Colonic mucosa (tissue), 4 donors: ENCODE results near the gene ZCCHC12. TPM values are rescaled to one million over a fixed set of nuclear protein-coding genes. Genes with fewer than 3 reads are reported as not detected.
"Not testable (repeated sequence)": the region's sequence is repeated elsewhere in the genome, so short reads cannot be mapped to it uniquely, and the experiment has no call there.

Experiments used
- DNase-seq: peaks from one replicate; pipeline ENCODE4 v3.0.0-alpha.2; 2020
- H3K27ac ChIP-seq: fragments of 200-600 bp; one replicate; pipeline ENCODE4 v1.8.0; 2021
- H3K27me3 ChIP-seq: fragments of 200-600 bp; one replicate; pipeline ENCODE4 v1.8.0; 2021
- H3K36me3 ChIP-seq: fragments of 200-600 bp; one replicate; pipeline ENCODE4 v1.8.0; 2021
- H3K4me1 ChIP-seq: fragments of 200-600 bp; one replicate; pipeline ENCODE4 v1.8.0; 2021; ENCODE audit warnings: mild to moderate bottlenecking
- H3K4me3 ChIP-seq: fragments of 200-600 bp; one replicate; pipeline ENCODE4 v1.8.0; 2021
- H3K9ac ChIP-seq, 2 donors: one replicate each; pipeline ENCODE4 v1.7.0; 2013; ENCODE audit warnings: control low read depth in 2 of 2, low read depth in 2 of 2, low read length in 2 of 2
- H3K9me3 ChIP-seq: fragments of 200-600 bp; one replicate; pipeline ENCODE4 v1.8.0; 2021
- intact Hi-C: fragments of 100-400 bp; cut with DNase I; formaldehyde crosslinking; loops from one replicate; pipeline ENCODE4 v1.14.1; 2022
- total RNA-seq, 2 donors: library from RNA; stranded (reverse); fragmentation: NEBNext Ultra II Directional in 1 of 2; extraction: Animal tissue kit (Norgen Biotek cat#: 25700) in 1 of 2; gene quantifications; one replicate each; pipeline ENCODE4 v1.2.1, GENCODE V29; 2021
- TF ChIP-seq, protein P1 (sequence below): fragments of 200-600 bp; IDR thresholded peaks from one replicate; pipeline ENCODE4 v1.8.0; 2022; ENCODE audit warnings: antibody characterized with exemption, mild to moderate bottlenecking
- donor health status: healthy.
- donor health status: DM: no; HTN: no; CAD: no.
- donor health status: DM: no; HTN: no; CAD: no.

The ZCCHC12 gene
- total RNA-seq, 2 donors from 2014 or later = 0.37 TPM; not detected in 1

DNA sequence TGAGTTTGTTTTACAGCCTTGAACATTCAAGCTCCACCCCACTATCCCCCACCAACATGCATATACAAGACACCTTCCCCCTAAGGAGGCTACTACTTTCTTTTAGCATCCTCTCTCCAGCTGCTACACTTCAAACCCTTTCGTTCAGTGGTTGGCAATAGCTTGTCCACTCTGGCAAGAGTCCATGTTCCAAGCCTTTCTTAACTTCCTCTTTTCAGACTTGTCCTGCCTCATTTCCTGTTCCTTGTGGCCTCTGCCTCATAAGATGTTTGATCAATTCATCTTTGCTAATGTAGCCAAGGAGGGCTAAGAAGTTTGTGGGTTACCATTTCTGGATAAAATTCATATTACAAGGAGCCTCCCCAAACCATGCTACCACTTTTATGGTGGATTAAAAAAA, 20.8 kb upstream of the ZCCHC12 start:
- intact Hi-C loops = no loop called here
- Histone ChIP-seq H3K9ac (no peak overlapping the region), H3K27me3 (no peaks in the 10 kb centered on the region), H3K4me3 (no peak overlapping the region), H3K9me3 (no peaks in the 10 kb centered on the region), H3K36me3 (no peaks in the 10 kb centered on the region), H3K4me1 (no peaks in the 10 kb centered on the region), H3K27ac (no peak overlapping the region)
- no peak for DNase-seq
- TF ChIP-seq, protein P1, sequence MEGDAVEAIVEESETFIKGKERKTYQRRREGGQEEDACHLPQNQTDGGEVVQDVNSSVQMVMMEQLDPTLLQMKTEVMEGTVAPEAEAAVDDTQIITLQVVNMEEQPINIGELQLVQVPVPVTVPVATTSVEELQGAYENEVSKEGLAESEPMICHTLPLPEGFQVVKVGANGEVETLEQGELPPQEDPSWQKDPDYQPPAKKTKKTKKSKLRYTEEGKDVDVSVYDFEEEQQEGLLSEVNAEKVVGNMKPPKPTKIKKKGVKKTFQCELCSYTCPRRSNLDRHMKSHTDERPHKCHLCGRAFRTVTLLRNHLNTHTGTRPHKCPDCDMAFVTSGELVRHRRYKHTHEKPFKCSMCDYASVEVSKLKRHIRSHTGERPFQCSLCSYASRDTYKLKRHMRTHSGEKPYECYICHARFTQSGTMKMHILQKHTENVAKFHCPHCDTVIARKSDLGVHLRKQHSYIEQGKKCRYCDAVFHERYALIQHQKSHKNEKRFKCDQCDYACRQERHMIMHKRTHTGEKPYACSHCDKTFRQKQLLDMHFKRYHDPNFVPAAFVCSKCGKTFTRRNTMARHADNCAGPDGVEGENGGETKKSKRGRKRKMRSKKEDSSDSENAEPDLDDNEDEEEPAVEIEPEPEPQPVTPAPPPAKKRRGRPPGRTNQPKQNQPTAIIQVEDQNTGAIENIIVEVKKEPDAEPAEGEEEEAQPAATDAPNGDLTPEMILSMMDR = no peak

DNA sequence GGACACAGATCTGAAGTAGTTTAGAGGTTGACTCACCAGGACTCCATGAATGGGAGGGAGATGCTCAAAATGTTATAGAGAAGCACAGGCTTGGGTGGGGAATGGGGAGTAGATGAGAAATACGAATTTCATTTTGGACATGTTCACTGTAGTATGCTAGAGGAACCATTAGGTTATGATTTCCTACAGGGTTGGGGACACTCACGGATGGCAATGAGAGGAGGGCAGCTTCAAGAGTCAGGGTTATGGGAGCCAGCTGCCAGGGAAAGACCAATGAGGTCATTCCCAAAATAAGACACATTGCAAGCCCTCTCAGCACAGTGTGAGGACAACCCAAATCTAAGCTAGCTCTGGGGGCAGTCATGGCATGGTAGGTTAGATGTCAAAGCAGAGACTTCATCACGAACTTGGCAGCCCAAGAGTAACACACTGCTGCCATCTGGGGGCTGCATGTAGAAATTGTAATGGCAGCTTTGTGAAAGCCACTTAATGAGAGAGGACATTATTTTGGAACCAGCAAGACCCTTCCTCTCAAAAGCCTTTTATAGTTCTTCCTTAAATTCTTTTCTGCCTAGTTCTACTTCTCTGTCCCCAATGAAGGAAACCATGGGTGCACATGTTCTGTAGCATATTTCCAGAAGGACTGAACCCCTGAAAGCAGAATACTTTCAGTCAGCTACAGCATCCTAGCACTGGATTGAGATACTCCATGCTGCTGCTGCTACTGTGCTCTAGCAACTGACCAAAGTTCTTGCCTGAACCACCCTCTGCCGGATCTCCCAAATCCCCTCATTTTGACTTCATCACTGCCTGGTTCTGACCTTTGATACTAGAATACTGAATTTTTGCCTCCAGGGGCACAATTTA, 16.2 kb upstream of the ZCCHC12 start:
- Histone ChIP-seq H3K9ac (no peak overlapping the region), H3K36me3 (no peaks in the 10 kb centered on the region), H3K27ac (no peak overlapping the region), H3K4me1 (no peaks in the 10 kb centered on the region), H3K9me3 (no peaks in the 10 kb centered on the region), H3K4me3 (no peak overlapping the region), H3K27me3 (no peaks in the 10 kb centered on the region)
- DNase-seq = peak; percentile 30
- intact Hi-C loops = loop anchor here (5.0 kb wide), 1 partner anchor 170 kb away; no protein-coding TSS in a partner anchor
- TF ChIP-seq, protein P1 = peak; percentile 59

DNA sequence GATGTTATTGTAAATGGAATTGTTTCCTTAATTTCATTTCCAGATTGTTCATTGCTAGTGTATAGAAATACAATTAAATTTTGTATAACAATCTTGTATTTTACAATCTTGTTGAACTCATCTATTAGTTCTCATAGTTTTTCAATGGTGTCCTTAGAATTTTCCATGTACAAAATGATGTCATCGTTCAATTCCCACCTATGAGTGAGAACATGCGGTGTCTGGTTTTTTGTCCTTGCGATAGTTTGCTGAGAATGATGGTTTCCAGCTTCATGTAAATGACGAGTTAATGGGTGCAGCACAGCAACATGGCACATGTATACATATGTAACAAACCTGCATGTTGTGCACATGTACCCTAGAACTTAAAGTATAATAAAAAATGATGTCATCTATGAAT, 6.4 kb upstream of the ZCCHC12 start:
- H3K4me3 ChIP-seq, H3K27ac ChIP-seq, H3K27me3 ChIP-seq, H3K4me1 ChIP-seq, intact Hi-C loops, H3K9me3 ChIP-seq, DNase-seq, H3K36me3 ChIP-seq, H3K9ac ChIP-seq: not testable (repeated sequence)

DNA sequence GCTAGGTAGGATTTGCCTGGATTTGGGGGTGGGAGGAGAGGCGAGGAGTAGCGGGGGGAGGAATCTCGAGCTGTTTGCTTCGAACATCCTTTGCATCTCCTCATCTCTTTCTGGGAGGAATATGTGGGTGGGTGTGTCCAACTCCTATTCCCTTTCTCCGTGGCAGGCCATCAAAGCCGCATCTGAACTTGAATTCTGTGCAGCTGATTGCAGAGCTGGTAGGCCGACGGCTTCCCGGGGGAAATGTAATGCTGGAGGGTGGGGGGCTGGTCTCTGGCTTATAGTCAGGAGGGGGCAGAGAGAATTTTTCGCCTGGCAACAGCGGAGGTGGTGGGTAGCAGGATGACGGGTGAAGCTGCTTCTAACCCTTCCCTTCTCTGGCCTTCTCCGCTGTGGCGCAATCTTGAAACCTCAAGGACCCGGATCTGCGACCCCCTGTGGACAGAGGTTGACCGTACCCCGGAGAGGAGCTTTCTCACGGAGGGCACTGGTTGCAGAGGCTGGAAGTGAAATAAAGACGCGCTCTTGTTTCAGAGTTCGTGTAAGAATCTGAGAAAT, 628 bp downstream of the ZCCHC12 start:
- H3K27me3 ChIP-seq = peaks cover 25% of the 10 kb centered on the region
- no peak overlapping the region for H3K9ac ChIP-seq
- peak overlapping the region; percentile 17 for H3K4me3 ChIP-seq
- H3K9me3 ChIP-seq = no peaks in the 10 kb centered on the region
- no peak for DNase-seq
- H3K36me3 ChIP-seq = no peaks in the 10 kb centered on the region
- intact Hi-C loops = no loop called here
- no peaks in the 10 kb centered on the region for H3K4me1 ChIP-seq
- TF ChIP-seq, protein P1 = no peak
- H3K27ac ChIP-seq = no peak overlapping the region

DNA sequence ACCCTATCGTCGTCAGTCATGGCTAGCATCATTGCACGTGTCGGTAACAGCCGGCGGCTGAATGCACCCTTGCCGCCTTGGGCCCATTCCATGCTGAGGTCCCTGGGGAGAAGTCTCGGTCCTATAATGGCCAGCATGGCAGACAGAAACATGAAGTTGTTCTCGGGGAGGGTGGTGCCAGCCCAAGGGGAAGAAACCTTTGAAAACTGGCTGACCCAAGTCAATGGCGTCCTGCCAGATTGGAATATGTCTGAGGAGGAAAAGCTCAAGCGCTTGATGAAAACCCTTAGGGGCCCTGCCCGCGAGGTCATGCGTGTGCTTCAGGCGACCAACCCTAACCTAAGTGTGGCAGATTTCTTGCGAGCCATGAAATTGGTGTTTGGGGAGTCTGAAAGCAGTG, 1.6 kb downstream of the ZCCHC12 start:
- no peak overlapping the region for H3K9ac ChIP-seq
- no peak for DNase-seq
- no peaks in the 10 kb centered on the region for H3K36me3 ChIP-seq
- no peaks in the 10 kb centered on the region for H3K9me3 ChIP-seq
- TF ChIP-seq, protein P1 = no peak
- H3K4me1 ChIP-seq = no peaks in the 10 kb centered on the region
- peaks cover 25% of the 10 kb centered on the region for H3K27me3 ChIP-seq
- intact Hi-C loops = no loop called here
- H3K4me3 ChIP-seq = no peak overlapping the region
- no peak overlapping the region for H3K27ac ChIP-seq
